ENCODE data around the gene ADRB2.

- TF ChIP-seq CTCF (IDR thresholded peaks at IDR 0.05) (no peak), POLR2A (IDR thresholded peaks at IDR 0.05) (no peak)
These were observed 11.9 kb downstream of the ADRB2 start for GRCh38 chr5:148838357-148838756.
